Fibroblast of mammary gland (primary cell): ENCODE measurements around the gene INSIG1.
A peak's percentile ranks its signal among the peaks of the same experiment; 100 is the strongest.

Experiments used
- DNase-seq: peaks from one replicate; pipeline ENCODE4 v3.0.0-alpha.2; 2010; ENCODE audit warnings: low read depth
- H3K4me3 ChIP-seq: 2 replicates; pipeline ENCODE4 v1.5.1; 2011; ENCODE audit warnings: low read depth, mild to moderate bottlenecking, low read length, moderate library complexity; ENCODE audit not compliant: control insufficient read depth
- TF ChIP-seq, protein P1 (sequence below): conservative IDR thresholded peaks from 2 replicates; pipeline ENCODE4 v1.5.1; 2011; ENCODE audit warnings: low read depth, low read length, inconsistent platforms; ENCODE audit not compliant: control insufficient read depth, insufficient read depth

INSIG1 gene

DNA sequence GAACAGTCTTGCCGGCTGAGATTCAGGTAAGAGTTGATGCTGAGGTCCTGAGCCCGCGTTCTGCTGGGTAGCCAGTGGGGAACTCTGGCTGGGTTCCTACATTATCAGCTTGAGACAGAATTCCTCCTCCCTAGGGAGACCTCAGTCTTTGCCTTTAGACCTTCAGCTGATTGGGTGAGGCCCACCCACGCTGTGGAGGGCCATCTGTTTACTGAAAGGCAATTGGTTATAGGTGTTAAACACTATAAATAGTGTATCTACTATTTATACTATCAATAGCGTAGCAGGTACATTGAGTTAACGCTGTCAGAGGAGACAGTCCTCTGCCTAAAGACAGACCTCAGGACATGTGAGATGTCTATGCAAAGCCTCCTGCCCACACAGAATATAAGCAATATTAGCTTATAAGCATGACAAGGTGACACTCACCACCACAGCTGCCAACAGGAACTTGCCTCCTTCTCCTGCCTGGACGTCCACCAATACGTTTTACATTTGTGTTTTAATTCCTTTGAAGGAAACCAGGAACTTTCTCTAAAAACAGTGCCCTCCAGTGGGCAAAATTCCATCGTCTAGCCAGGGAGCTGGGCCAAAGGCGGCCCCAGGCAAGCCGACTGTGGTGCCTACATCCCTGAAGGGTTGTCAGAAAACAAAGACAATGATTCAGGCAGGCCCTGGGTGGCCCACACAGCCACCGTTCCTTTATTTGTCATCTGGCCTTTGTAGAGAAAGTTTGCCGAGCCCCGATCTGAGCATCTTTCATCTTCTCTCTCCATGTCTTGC lies 58.8 kb downstream of the INSIG1 start:
- DNase-seq = no peak
- TF ChIP-seq, protein P1, sequence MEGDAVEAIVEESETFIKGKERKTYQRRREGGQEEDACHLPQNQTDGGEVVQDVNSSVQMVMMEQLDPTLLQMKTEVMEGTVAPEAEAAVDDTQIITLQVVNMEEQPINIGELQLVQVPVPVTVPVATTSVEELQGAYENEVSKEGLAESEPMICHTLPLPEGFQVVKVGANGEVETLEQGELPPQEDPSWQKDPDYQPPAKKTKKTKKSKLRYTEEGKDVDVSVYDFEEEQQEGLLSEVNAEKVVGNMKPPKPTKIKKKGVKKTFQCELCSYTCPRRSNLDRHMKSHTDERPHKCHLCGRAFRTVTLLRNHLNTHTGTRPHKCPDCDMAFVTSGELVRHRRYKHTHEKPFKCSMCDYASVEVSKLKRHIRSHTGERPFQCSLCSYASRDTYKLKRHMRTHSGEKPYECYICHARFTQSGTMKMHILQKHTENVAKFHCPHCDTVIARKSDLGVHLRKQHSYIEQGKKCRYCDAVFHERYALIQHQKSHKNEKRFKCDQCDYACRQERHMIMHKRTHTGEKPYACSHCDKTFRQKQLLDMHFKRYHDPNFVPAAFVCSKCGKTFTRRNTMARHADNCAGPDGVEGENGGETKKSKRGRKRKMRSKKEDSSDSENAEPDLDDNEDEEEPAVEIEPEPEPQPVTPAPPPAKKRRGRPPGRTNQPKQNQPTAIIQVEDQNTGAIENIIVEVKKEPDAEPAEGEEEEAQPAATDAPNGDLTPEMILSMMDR = peak; percentile 9
- H3K4me3 ChIP-seq = no peak overlapping the region

DNA sequence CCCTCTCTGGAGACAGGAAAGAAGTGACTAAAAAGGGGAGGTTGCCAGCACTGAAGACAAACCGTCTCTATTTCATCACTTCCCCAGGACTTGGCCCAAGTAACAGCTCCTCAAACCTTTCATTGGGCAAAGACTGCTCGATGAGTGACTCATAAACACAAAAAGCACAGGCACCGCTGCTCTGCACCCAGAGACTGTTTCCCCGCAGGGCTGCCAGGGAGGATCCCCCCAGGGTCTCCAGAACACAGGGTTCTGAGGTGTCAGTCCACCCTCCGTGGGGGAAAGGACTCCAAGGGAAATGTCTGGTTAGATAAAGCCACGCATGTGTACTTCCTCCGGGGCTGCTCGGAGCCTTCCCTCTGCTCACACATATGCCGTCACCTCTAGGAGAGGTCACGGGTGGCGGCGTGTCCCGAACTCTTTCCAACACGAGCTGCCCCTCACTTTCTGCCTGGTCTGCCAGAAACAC lies 59.9 kb downstream of the INSIG1 start:
- H3K4me3 ChIP-seq = no peak overlapping the region
- TF ChIP-seq, protein P1 = no peak
- peak; percentile 81 for DNase-seq

DNA sequence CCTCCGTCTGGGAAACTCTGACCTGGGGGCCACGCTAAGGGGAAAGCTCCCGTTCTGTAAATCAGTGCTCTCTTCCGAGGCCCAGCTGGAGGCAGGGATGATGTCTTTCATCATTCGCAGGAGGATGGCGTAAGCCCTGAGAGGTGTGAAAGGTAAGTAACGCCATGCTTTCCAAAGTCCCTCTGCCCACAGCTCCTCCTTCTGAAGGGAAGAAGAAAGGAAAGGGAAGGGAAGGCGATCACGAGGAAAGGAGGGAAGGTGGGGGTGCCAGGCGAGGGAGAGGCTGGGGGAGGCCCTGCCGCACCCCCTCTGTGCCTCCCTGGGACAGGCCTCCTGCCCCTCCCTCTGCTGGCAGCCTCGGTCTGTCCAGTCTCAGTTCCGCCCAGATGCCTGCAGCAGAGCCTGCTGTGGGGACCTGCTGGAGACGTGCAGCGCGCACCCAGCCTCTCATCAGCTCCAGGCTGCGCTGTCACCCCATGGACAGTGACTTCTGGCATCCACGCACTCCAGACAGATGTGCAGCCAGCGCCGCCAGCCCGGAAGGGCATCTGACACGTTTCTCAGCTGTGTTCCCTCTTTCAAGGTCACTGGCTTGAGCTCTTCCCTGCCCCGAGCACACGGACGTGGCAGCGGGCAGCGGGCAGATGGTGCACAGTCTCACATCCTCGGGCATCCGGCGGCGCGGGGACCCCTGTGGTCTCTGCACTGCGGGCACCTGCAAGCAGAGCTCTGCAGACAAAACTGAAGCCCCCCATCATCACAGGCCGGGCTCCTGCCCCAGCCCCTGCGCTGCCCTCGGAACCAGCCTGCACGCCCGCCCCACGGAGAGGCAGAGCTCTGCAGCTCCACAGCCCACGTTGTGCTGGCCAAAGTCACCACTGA lies 60.6 kb downstream of the INSIG1 start:
- no peak overlapping the region for H3K4me3 ChIP-seq
- no peak for DNase-seq
- TF ChIP-seq, protein P1 = no peak

DNA sequence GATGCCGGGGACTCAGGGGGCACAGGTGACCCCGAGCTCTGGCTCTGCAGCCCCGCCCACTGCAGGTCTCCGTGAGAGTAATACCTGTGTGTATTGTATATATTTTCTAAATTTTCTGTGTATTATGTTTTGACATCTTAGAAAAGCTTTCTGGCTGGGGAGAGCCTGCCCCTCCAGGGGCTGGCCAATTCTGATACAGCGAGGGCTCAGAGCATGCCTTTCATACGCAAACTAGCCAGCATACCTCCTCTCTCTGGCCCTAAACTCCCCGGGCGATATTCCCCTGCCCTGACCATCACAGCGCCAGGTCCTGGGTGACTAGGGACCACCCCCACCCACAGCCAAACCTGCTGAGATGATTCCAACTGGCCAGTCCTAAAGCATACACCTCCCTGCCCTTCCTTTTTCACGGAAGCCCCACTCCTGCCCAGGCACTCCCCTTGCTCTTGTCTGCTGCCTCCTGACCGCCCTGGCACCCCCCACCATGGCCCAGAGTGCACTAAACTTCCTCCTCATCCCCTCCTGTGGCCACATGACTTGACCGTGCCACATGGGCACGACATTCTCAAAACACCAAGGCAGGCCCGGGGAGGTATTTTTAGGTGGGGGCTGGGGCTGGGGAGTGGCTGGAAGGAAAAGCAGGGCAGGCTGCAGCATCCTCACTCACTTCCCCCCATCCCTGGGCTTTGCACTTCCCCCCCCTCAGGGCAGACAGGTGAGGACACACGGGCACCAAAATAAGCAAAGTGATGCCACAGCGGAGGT lies 61.5 kb downstream of the INSIG1 start:
- H3K4me3 ChIP-seq = no peak overlapping the region
- TF ChIP-seq, protein P1 = no peak
- no peak for DNase-seq
